GM12891 (cell line): ENCODE results near the gene INO80C.

ENCODE experiments used
- POLR2A ChIP-seq: IDR thresholded peaks from 2 replicates; pipeline ENCODE4 v1.6.1; 2011; ENCODE audit warnings: low read depth, low read length, control low read depth
- POLR2AphosphoS5 ChIP-seq: IDR thresholded peaks from 2 replicates; pipeline ENCODE4 v1.6.1; 2011; ENCODE audit warnings: low read depth, low read length, control low read depth
- SPI1 ChIP-seq: IDR thresholded peaks from 2 replicates; pipeline ENCODE4 v1.6.1; 2011; ENCODE audit warnings: low read depth, low read length, control low read depth
- TAF1 ChIP-seq: IDR thresholded peaks from 2 replicates; pipeline ENCODE4 v1.6.1; 2011; ENCODE audit warnings: low read depth, low read length, control low read depth

DNA sequence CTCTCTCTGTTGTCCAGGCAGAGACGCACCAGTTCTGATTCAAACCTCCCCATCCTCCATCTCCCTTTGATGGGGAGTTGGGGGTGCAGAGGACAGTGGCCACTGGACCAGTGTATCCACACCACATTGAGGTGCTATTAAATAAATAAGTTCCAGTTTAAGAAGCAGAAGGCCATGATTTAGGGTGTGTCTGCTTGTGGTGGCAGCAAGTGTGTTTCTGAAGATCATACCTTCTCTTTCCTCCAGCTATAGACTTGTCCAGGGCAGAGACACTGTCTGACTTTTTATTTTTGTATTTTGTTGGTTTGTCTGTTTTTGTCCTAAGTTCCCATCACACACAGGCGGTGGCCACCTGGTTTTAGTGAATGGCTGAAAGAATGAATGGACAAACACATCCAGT, 16.5 kb upstream of the INO80C start:
- no peak for TF ChIP-seq POLR2A
- no peak for TF ChIP-seq SPI1
- no peak for TF ChIP-seq POLR2AphosphoS5
- TF ChIP-seq TAF1, result no peak
